NCI-H748 treated with DMSO at 0.1 percent for 48 hours (cell line): ENCODE results near the gene ABHD6.
"Not testable (repeated sequence)": the region's sequence is repeated elsewhere in the genome, so short reads cannot be mapped to it uniquely, and the experiment has no call there.

Experiments used
- DNase-seq: peaks from one replicate; lab custom pipeline; 2025; lab: John Stamatoyannopoulos, UW

Gene ABHD6

GRCh38 chr3:58323529-58324390 lies 86.2 kb downstream of the ABHD6 start:
- no peak for DNase-seq

GRCh38 chr3:58324391-58325390 lies 87.1 kb downstream of the ABHD6 start:
- DNase-seq = no peak

- no peak for DNase-seq
Observed at GRCh38 chr3:58325525-58325992, 88.0 kb downstream of the ABHD6 start.

- DNase-seq = no peak
Observed at GRCh38 chr3:58326267-58326900, 88.8 kb downstream of the ABHD6 start.

GRCh38 chr3:58329150-58329921 lies 91.7 kb downstream of the ABHD6 start:
- no peak for DNase-seq

- DNase-seq = no peak
Observed at GRCh38 chr3:58329922-58330413, 92.4 kb downstream of the ABHD6 start.

GRCh38 chr3:58331593-58332152 lies 94.1 kb downstream of the ABHD6 start:
- no peak for DNase-seq

- peak; percentile 2 for DNase-seq
Observed at GRCh38 chr3:58332575-58333188, 95.1 kb downstream of the ABHD6 start, which contains the start of gene PXK. Gene PXK, plus strand, starts transcription at chr3:58332892. Its CDS starts 97 bp downstream, at chr3:58332989.

GRCh38 chr3:58333206-58334012 lies 95.8 kb downstream of the ABHD6 start:
- peak; percentile 5 for DNase-seq

GRCh38 chr3:58334013-58334321 lies 96.4 kb downstream of the ABHD6 start:
- DNase-seq = no peak

- no peak for DNase-seq
Observed at GRCh38 chr3:58334506-58334884, 96.9 kb downstream of the ABHD6 start.

- no peak for DNase-seq
Observed at GRCh38 chr3:58335652-58335947, 98.0 kb downstream of the ABHD6 start.

GRCh38 chr3:58336135-58336882 lies 98.7 kb downstream of the ABHD6 start:
- DNase-seq = no peak

- DNase-seq = no peak
Observed at GRCh38 chr3:58337190-58337589, 99.6 kb downstream of the ABHD6 start.

- DNase-seq = not testable (repeated sequence)
Observed at GRCh38 chr3:58339146-58339545, 101.6 kb downstream of the ABHD6 start.

- DNase-seq = no peak
Observed at GRCh38 chr3:58340594-58341244, 103.1 kb downstream of the ABHD6 start.

GRCh38 chr3:58341376-58341775 lies 103.8 kb downstream of the ABHD6 start:
- no peak for DNase-seq

- DNase-seq = no peak
Observed at GRCh38 chr3:58342676-58343075, 105.1 kb downstream of the ABHD6 start.
